ENCODE data around the gene CNTD1. TPM values are rescaled to one million over a fixed set of nuclear protein-coding genes. Genes with fewer than 3 reads are reported as not detected.
"Not testable (repeated sequence)": the region's sequence is repeated elsewhere in the genome, so short reads cannot be mapped to it uniquely, and the experiment has no call there.

CNTD1 gene
- total RNA-seq, 1 experiment from 2014 or later: 0.37 TPM

DNA sequence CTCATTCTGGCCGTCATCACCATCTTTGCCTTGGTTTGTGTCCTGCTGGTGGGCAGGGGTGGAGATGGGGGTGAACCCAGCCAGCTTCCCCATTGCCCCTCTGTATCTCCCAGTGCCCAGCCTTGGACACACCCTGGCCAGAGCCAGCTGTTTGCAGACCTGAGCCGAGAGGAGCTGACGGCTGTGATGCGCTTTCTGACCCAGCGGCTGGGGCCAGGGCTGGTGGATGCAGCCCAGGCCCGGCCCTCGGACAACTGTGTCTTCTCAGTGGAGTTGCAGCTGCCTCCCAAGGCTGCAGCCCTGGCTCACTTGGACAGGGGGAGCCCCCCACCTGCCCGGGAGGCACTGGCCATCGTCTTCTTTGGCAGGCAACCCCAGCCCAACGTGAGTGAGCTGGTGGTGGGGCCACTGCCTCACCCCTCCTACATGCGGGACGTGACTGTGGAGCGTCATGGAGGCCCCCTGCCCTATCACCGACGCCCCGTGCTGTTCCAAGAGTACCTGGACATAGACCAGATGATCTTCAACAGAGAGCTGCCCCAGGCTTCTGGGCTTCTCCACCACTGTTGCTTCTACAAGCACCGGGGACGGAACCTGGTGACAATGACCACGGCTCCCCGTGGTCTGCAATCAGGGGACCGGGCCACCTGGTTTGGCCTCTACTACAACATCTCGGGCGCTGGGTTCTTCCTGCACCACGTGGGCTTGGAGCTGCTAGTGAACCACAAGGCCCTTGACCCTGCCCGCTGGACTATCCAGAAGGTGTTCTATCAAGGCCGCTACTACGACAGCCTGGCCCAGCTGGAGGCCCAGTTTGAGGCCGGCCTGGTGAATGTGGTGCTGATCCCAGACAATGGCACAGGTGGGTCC is 52.9 kb downstream of the CNTD1 start:
- DNase-seq (ENCODE audit: low read depth, low spot score); in situ Hi-C loops (cut with HindIII; ENCODE audit: low pct_unique_long_range_greater_than_20kb, low sequenced_read_pairs): not testable (repeated sequence)

DNA sequence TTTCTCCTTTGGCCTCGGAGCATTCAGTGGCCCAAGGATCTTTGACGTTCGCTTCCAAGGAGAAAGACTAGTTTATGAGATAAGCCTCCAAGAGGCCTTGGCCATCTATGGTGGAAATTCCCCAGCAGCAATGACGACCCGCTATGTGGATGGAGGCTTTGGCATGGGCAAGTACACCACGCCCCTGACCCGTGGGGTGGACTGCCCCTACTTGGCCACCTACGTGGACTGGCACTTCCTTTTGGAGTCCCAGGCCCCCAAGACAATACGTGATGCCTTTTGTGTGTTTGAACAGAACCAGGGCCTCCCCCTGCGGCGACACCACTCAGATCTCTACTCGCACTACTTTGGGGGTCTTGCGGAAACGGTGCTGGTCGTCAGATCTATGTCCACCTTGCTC is 53.7 kb downstream of the CNTD1 start:
- no peak for DNase-seq (ENCODE audit: low read depth, low spot score)
- in situ Hi-C loops (cut with HindIII; ENCODE audit: low pct_unique_long_range_greater_than_20kb, low sequenced_read_pairs): no loop called here

DNA sequence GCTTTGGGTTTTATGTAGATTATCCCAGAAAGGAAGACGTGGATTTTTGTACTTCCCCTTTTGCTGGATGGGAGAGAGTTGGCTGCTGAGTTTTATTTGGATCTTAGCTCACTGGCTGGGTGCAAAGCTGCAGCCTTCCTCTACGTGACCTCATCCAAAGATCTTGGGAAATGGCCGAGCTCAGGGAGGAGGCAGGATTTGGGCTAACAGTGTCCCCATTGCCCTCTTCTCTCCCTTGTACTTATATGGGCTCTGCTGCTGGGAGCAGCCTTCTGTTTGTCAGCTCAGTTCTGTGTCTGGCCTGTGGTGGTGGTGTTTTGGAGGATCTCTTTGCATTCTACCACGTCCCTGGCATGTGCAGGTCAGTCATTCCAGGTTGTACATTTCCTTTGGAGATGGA is 54.3 kb downstream of the CNTD1 start:
- DNase-seq (ENCODE audit: low read depth, low spot score): no peak

DNA sequence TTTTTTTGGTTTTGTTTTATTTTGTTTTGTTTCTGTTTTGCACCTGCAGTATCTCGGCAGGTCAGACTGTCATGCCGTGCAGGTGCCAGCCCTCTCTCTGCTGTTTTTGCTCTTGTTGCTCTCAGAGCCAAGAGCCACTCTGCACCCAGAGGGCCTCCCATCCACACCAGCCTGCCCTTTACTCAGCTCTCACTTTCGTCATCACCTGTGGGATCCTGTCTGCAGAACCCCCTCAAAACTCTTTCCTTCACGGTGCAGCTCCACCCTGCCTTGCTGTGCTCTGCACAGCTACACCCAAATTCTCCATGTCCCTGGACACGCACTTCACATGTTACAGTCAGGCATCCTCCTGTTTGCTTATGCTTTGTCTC is 54.9 kb downstream of the CNTD1 start:
- in situ Hi-C loops (cut with HindIII; ENCODE audit: low pct_unique_long_range_greater_than_20kb, low sequenced_read_pairs): no loop called here
- DNase-seq (ENCODE audit: low read depth, low spot score): no peak

More for the DNA sequence above, 54.3 kb downstream of the CNTD1 start:
- in situ Hi-C loops (cut with HindIII; ENCODE audit: low pct_unique_long_range_greater_than_20kb, low sequenced_read_pairs): no loop called here

DNA sequence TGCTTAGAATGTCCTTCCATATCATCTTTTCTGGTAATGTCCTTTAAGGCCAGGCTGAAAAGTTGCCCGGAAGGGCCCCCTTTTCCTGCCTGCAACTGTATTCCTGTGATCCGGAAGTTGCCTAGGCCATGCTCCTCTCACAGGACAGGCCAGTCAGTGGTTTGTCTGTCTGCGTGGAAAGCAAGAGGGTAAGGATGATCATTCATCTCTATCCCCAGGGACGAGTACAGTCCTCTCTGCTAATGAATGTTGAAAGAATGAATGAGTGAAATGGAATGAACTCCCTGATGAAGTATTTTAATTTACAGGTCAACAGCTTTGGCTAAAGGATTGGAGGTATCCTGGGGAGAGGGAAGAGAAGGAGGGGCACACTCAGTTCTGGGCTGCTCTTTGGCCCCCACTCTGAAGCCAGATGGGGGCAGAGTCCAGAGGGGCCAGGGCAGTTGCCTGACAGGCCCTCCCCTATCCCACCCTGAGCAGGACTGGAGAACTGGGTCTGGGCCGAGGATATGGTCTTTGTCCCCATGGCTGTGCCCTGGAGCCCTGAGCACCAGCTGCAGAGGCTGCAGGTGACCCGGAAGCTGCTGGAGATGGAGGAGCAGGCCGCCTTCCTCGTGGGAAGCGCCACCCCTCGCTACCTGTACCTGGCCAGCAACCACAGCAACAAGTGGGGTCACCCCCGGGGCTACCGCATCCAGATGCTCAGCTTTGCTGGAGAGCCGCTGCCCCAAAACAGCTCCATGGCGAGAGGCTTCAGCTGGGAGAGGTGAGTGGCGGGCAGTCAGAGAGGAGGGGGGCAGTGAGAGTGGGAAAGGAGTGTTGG is 55.5 kb downstream of the CNTD1 start:
- DNase-seq (ENCODE audit: low read depth, low spot score): no peak
- in situ Hi-C loops (cut with HindIII; ENCODE audit: low pct_unique_long_range_greater_than_20kb, low sequenced_read_pairs): no loop called here

DNA sequence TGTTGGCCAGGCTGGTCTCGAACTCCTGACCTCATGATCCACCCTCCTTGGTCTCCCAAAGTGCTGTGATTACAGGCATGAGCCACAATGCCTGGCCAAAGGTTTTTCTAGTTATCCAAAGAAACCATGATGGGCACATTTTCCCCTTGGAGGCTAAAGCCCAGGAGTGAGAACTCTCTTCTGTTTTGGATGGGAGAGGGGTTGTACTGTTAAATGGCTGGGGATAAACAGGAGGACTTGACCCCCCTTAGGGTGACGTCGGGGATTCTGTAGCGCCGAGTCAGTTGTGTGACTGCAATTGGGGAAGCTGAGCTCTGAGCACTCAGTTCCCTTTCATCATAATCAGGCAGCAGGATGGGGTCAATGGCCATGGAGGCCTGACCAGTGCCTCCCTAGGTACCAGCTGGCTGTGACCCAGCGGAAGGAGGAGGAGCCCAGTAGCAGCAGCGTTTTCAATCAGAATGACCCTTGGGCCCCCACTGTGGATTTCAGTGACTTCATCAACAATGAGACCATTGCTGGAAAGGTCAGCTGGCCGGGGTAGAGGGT is 56.5 kb downstream of the CNTD1 start:
- in situ Hi-C loops (cut with HindIII; ENCODE audit: low pct_unique_long_range_greater_than_20kb, low sequenced_read_pairs): no loop called here
- no peak for DNase-seq (ENCODE audit: low read depth, low spot score)

DNA sequence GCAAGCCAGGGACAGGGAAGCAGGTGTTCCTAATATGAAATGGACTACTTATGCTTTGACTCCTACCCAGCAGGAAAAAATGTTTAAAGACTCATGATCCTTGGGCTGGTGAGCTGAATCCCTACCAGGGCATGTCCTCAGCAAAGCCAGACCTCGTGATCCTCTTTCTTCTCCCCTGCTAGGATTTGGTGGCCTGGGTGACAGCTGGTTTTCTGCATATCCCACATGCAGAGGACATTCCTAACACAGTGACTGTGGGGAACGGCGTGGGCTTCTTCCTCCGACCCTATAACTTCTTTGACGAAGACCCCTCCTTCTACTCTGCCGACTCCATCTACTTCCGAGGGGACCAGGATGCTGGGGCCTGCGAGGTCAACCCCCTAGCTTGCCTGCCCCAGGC is 57.4 kb downstream of the CNTD1 start:
- DNase-seq (ENCODE audit: low read depth, low spot score); in situ Hi-C loops (cut with HindIII; ENCODE audit: low pct_unique_long_range_greater_than_20kb, low sequenced_read_pairs): not testable (repeated sequence)

DNA sequence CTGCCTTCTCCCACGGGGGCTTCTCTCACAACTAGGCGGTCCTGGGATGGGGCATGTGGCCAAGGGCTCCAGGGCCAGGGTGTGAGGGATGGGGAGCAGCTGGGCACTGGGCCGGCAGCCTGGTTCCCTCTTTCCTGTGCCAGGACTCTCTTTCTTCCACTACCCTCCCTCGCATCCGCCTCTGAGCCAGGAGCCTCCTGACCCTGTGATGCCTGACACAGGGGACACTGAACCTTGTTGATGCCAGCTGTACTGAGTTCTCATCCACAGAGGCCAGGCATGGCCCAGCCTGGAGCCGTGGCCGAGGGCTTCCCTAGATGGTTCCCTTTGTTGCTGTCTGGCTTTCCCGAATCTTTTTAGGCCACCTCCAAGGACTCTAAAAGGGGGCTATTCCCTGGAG is 57.9 kb downstream of the CNTD1 start:
- in situ Hi-C loops (cut with HindIII; ENCODE audit: low pct_unique_long_range_greater_than_20kb, low sequenced_read_pairs); DNase-seq (ENCODE audit: low read depth, low spot score): not testable (repeated sequence)

DNA sequence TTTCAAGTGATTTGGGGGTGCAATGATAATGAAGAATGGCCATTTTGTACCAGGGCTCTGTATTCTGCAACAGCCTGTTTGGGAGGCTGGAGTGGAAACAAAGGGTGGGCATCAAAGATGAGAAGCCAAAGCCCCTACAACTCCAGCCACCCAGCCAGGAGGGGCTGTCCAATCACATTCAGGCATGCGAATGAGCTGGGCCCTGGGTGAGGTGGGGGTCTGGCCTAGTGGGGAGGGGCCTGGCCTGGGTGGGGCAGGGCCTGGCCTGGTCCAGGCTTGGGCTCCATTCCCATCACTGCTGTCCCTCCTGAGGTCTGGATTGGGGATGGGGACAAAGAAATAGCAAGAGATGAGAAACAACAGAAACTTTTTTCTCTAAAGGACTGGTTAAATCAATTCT is 58.7 kb downstream of the CNTD1 start:
- in situ Hi-C loops (cut with HindIII; ENCODE audit: low pct_unique_long_range_greater_than_20kb, low sequenced_read_pairs): no loop called here
- no peak for DNase-seq (ENCODE audit: low read depth, low spot score)

Small RNAs within 50 kb of the gene (small RNA-seq; reads per million reads assigned to genes)
- gene HMGN2P15 (0 reads per million in 2 experiments), gene MIR6781 (0 reads per million in 2 experiments)

Other genes with a start within 250 kb of the CNTD1 start
- 0.82 and 0.88 TPM in 2 replicates for gene HSD17B1, start 245.9 kb upstream of the CNTD1 start, total RNA-seq (2014; rRNA removed; shearing (Covaris generic))
- gene COASY, start 236.7 kb upstream of the CNTD1 start, total RNA-seq (2014; rRNA removed; shearing (Covaris generic)): 23.6 and 27.6 TPM in 2 replicates
- gene MLX, start 231.8 kb upstream of the CNTD1 start, total RNA-seq (2014; rRNA removed; shearing (Covaris generic)): 44.6 and 50.6 TPM in 2 replicates
- gene PSMC3IP, start 221.1 kb upstream of the CNTD1 start, total RNA-seq (2014; rRNA removed; shearing (Covaris generic)): 8.0 and 8.5 TPM in 2 replicates
- 55.6 and 56.3 TPM in 2 replicates for gene RETREG3, start 189.5 kb upstream of the CNTD1 start, total RNA-seq (2014; rRNA removed; shearing (Covaris generic))
- 51.7 and 52.1 TPM in 2 replicates for gene TUBG1, start 189.2 kb upstream of the CNTD1 start, total RNA-seq (2014; rRNA removed; shearing (Covaris generic))
- 8.7 and 9.9 TPM in 2 replicates for gene TUBG2, start 139.6 kb upstream of the CNTD1 start, total RNA-seq (2014; rRNA removed; shearing (Covaris generic))
- 10.1 and 11.1 TPM in 2 replicates for gene PLEKHH3, start 121.9 kb upstream of the CNTD1 start, total RNA-seq (2014; rRNA removed; shearing (Covaris generic))
- gene CCR10, start 117.0 kb upstream of the CNTD1 start, total RNA-seq (2014; rRNA removed; shearing (Covaris generic)): 0.43 and 0.63 TPM in 2 replicates
- gene CNTNAP1, start 116.3 kb upstream of the CNTD1 start, total RNA-seq (2014; rRNA removed; shearing (Covaris generic)): 2.5 and 4.6 TPM in 2 replicates
- 14.4 and 15.4 TPM in 2 replicates for gene EZH1, start 53.8 kb upstream of the CNTD1 start, total RNA-seq (2014; rRNA removed; shearing (Covaris generic))
- not detected in 2 replicates for gene RAMP2, start 37.6 kb upstream of the CNTD1 start, total RNA-seq (2014; rRNA removed; shearing (Covaris generic))
- 125 and 127 TPM in 2 replicates for gene VPS25, start 25.4 kb upstream of the CNTD1 start, total RNA-seq (2014; rRNA removed; shearing (Covaris generic))
- 0.21 and 0.53 TPM in 2 replicates for gene WNK4, start 18.3 kb upstream of the CNTD1 start, total RNA-seq (2014; rRNA removed; shearing (Covaris generic))
- gene COA3, start 157 bp upstream of the CNTD1 start, total RNA-seq (2014; rRNA removed; shearing (Covaris generic)): 123 and 145 TPM in 2 replicates
- 149 and 159 TPM in 2 replicates for gene BECN1, start 25.4 kb downstream of the CNTD1 start, total RNA-seq (2014; rRNA removed; shearing (Covaris generic))
- 139 and 154 TPM in 2 replicates for gene PSME3, start 34.5 kb downstream of the CNTD1 start, total RNA-seq (2014; rRNA removed; shearing (Covaris generic))
- gene AOC2, start 45.7 kb downstream of the CNTD1 start, total RNA-seq (2014; rRNA removed; shearing (Covaris generic)): 0.26 and 0.69 TPM in 2 replicates
- 0.26 TPM in 1 of 2 replicates, not detected in the other for gene AOC3, start 52.3 kb downstream of the CNTD1 start, total RNA-seq (2014; rRNA removed; shearing (Covaris generic))
- gene G6PC1, start 101.9 kb downstream of the CNTD1 start, total RNA-seq (2014; rRNA removed; shearing (Covaris generic)): not detected in 2 replicates
- gene AARSD1, start 165.6 kb downstream of the CNTD1 start, total RNA-seq (2014; rRNA removed; shearing (Covaris generic)): 24.3 and 26.7 TPM in 2 replicates
- gene PTGES3L, start 181.2 kb downstream of the CNTD1 start, total RNA-seq (2014; rRNA removed; shearing (Covaris generic)): 0.42 TPM in 1 of 2 replicates, not detected in the other
- 6.2 and 7.2 TPM in 2 replicates for gene RUNDC1, start 181.7 kb downstream of the CNTD1 start, total RNA-seq (2014; rRNA removed; shearing (Covaris generic))
- gene RPL27, start 199.6 kb downstream of the CNTD1 start, total RNA-seq (2014; rRNA removed; shearing (Covaris generic)): 2,384 and 3,000 TPM in 2 replicates
- gene IFI35, start 207.9 kb downstream of the CNTD1 start, total RNA-seq (2014; rRNA removed; shearing (Covaris generic)): 55.8 and 63.1 TPM in 2 replicates
- 315 and 329 TPM in 2 replicates for gene VAT1, start 223.5 kb downstream of the CNTD1 start, total RNA-seq (2014; rRNA removed; shearing (Covaris generic))
- not detected in 2 replicates for gene RND2, start 226.4 kb downstream of the CNTD1 start, total RNA-seq (2014; rRNA removed; shearing (Covaris generic))